C4-2B (cell line): ENCODE results near the gene TNRC6A.

Experiments
- H3K27ac ChIP-seq: fragments of 450-650 bp; 2 replicates; pipeline ENCODE4 v1.5.1; 2017
- CTCF ChIP-seq: fragments of 450-650 bp; conservative IDR thresholded peaks from 2 replicates; pipeline ENCODE4 v1.5.1; 2017; ENCODE audit warnings: mild to moderate bottlenecking
- ZFX ChIP-seq: fragments of 450-650 bp; IDR thresholded peaks from 2 replicates; pipeline ENCODE4 v1.6.1; 2017

Gene TNRC6A

DNA sequence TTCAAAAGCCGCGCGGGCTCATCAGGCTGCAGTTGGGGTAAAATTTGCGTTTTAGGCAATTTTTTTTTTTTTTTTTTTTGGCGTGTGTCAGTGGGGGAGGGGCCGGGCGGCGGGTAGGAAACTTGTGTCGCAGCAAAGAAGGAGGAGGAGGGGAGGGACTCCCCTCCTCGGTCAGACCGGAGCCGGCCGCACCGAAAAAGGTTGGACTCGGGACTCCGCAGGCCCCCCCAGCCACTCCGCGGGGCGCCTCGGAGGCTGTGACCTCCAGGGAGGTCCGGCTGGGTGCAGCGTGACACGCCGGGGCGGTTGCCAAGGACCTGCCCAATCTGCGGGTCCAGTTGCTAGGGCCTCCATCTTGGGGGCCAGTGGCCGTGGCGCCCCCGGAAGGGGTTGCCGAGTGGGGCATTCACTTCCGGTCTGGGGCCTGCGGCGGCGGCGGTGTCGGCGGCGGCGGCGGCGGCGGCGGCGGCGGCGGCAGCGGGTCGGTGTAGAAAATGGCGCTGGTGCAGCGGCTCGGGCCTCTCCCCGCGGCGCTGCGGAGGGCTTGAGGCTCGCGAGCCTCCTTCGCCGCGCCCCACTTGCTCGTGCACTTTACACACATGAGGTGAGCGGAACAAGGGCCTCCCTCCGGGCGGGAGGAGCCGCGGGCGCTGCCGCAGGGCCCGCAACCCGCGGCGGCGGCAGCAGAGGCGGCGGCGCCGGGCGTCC is at the start of gene TNRC6A:
Gene TNRC6A (plus strand): TSS at position 409 of the 708 bp plus-strand sequence. CDS start 191 bp downstream, at position 600.
- TF ChIP-seq CTCF = no peak
- TF ChIP-seq ZFX = peak; percentile 95
- H3K27ac ChIP-seq = peak within 1 kb of the TSS; percentile 93

- no peak overlapping the region for H3K27ac ChIP-seq
- TF ChIP-seq CTCF (no peak), ZFX (no peak)
These were observed 47.7 kb upstream of the TNRC6A start for GRCh38 chr16:24681793-24682192.

- H3K27ac ChIP-seq = no peak overlapping the region
- TF ChIP-seq CTCF (no peak), ZFX (no peak)
These were observed 46.2 kb upstream of the TNRC6A start for GRCh38 chr16:24683250-24683649.

GRCh38 chr16:24683847-24684493 is 45.5 kb upstream of the TNRC6A start:
- H3K27ac ChIP-seq = no peak overlapping the region

GRCh38 chr16:24685539-24686432 is 43.7 kb upstream of the TNRC6A start:
- TF ChIP-seq ZFX (no peak), CTCF (no peak)
- H3K27ac ChIP-seq = no peak overlapping the region

More at GRCh38 chr16:24683847-24684493, 45.5 kb upstream of the TNRC6A start:
- no peak for TF ChIP-seq CTCF
- TF ChIP-seq ZFX = no peak

- no peak overlapping the region for H3K27ac ChIP-seq
- TF ChIP-seq ZFX (no peak), CTCF (no peak)
These were observed 42.8 kb upstream of the TNRC6A start for GRCh38 chr16:24686678-24687077.
